Measurements from ENCODE around the gene KIF27. TPM values are rescaled to one million over a fixed set of nuclear protein-coding genes. Genes with fewer than 3 reads are reported as not detected.
"Not testable (repeated sequence)": the region's sequence is repeated elsewhere in the genome, so short reads cannot be mapped to it uniquely, and the experiment has no call there.

KIF27 gene
- total RNA-seq, 2 donors from 2014 or later = 3.4 to 11.2 TPM

DNA sequence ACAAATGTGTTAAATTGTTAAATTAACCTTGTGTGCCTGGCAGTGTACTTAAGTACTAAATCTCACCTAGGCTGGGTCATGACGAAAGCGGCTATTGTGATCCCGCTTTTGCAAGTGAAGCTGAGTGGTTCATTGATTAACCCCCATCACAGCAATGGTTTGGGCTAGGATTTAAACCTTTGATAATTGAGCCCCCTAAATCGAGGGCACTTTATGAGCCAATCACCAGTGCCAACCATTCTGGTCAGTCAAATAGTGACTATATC, 35.9 kb upstream of the KIF27 start:
- Histone ChIP-seq H3K27ac (peak overlapping the region; percentile 73 to 84), H3K9me3 (no peaks in the 10 kb centered on the region), H3K36me3 (no peaks in the 10 kb centered on the region), H3K4me3 (peak overlapping the region; percentile 54 to 62), H3K27me3 (replicated peaks; ENCODE audit: insufficient read depth) (no peaks in the 10 kb centered on the region), H3K4me1 (replicated peaks) (peaks cover 4% of the 10 kb centered on the region)
- TF ChIP-seq, protein P1, sequence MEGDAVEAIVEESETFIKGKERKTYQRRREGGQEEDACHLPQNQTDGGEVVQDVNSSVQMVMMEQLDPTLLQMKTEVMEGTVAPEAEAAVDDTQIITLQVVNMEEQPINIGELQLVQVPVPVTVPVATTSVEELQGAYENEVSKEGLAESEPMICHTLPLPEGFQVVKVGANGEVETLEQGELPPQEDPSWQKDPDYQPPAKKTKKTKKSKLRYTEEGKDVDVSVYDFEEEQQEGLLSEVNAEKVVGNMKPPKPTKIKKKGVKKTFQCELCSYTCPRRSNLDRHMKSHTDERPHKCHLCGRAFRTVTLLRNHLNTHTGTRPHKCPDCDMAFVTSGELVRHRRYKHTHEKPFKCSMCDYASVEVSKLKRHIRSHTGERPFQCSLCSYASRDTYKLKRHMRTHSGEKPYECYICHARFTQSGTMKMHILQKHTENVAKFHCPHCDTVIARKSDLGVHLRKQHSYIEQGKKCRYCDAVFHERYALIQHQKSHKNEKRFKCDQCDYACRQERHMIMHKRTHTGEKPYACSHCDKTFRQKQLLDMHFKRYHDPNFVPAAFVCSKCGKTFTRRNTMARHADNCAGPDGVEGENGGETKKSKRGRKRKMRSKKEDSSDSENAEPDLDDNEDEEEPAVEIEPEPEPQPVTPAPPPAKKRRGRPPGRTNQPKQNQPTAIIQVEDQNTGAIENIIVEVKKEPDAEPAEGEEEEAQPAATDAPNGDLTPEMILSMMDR (IDR thresholded peaks at IDR 0.05) = no peak
- TF ChIP-seq POLR2A (IDR thresholded peaks at IDR 0.05) (no peak), POLR2AphosphoS5 (IDR thresholded peaks at IDR 0.05) (no peak)
- intact Hi-C loops (cut with DNase I) = loop anchor here (2.0 kb wide), 1 partner anchor 22 kb away; no protein-coding TSS in a partner anchor
- WGBS = 56% methylated on average over 4 of the region's 4 CpGs
- no peak for DNase-seq (ENCODE audit: low spot score)

DNA sequence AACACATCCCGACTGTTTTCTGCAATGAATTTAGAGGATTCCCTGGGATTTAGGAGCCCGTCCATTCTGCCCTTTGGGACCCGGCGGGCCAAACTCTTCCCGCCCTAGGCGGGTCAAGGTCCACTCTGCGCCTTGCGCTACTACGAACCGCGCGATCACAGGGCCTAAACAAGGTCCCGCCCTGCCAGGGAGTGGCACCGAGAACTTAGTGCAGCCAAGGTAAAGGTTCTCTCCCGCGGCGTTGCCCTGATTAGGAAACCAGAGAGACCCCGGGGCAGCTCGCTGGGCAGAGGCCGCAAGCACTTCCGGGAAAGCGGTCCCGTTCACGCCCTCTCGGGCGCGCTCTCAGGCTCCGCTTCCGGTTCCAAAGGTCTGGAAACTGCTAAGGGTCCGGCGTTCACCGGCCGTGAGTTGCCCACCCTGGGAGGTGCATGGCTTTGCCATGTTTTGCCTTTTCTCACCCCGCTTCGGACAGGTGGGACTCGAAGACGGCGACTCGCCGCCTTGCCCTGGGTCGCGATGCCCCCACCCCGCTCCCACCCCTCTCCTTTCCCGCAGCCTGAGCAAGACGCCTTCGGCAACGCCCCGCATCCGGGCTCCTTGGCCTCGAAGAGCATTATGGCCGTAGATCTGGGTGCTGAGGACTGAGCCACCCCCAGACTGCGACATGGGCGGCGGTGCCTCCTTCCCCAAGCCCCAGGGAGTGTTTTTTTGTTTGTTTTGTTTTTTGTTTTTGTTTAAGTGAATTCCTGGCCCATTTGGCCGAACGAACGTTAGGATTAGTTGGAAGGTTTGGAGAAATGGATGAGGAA, 35.4 kb upstream of the KIF27 start:
- TF ChIP-seq, protein P1 (IDR thresholded peaks at IDR 0.05) = no peak
- TF ChIP-seq POLR2A (IDR thresholded peaks at IDR 0.05) (peak; percentile 27), POLR2AphosphoS5 (IDR thresholded peaks at IDR 0.05) (peak; percentile 42)
- Histone ChIP-seq H3K27ac (peak overlapping the region; percentile 73 to 84), H3K27me3 (replicated peaks; ENCODE audit: insufficient read depth) (no peaks in the 10 kb centered on the region), H3K4me1 (replicated peaks) (peaks cover 4% of the 10 kb centered on the region), H3K9me3 (no peaks in the 10 kb centered on the region), H3K36me3 (no peaks in the 10 kb centered on the region), H3K4me3 (peak overlapping the region; percentile 54 to 62)
- peak; percentile 59 for DNase-seq (ENCODE audit: low spot score)
- intact Hi-C loops (cut with DNase I) = loop anchor here (2.0 kb wide), 1 partner anchor 22 kb away; no protein-coding TSS in a partner anchor
- WGBS = 2% methylated on average over 57 of the region's 57 CpGs

DNA sequence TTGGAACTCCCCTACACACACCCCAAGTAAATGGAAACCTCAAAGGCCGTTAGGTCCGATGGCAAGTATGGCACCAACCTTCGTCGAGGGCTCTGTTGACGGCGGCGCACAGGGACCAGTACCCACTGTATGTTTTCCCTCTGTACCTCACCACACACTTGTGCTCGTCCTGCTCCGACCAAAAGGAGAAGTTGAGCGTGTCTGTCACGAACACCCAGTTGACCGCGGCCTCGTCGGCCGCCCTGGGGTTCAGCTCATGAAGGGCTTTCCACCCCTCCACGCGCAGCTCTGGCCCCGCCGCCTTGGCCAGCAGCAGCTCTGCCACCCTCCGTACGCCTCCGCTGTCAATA, 34.8 kb upstream of the KIF27 start:
- no peaks in the 10 kb centered on the region for H3K36me3 ChIP-seq
- intact Hi-C loops (cut with DNase I) = loop anchor here (2.0 kb wide), 1 partner anchor 23 kb away; no protein-coding TSS in a partner anchor
- peak overlapping the region; percentile 54 to 62 for H3K4me3 ChIP-seq
- no peak for DNase-seq (ENCODE audit: low spot score)
- H3K9me3 ChIP-seq = no peaks in the 10 kb centered on the region
- H3K27ac ChIP-seq = peak overlapping the region; percentile 73 to 84
- WGBS = 7% methylated on average over 23 of the region's 23 CpGs
- no peaks in the 10 kb centered on the region for H3K27me3 ChIP-seq (replicated peaks; ENCODE audit: insufficient read depth)
- H3K4me1 ChIP-seq (replicated peaks) = peaks cover 4% of the 10 kb centered on the region
- TF ChIP-seq, protein P1 (IDR thresholded peaks at IDR 0.05) = no peak
- TF ChIP-seq POLR2AphosphoS5 (IDR thresholded peaks at IDR 0.05) = no peak
- no peak for TF ChIP-seq POLR2A (IDR thresholded peaks at IDR 0.05)

DNA sequence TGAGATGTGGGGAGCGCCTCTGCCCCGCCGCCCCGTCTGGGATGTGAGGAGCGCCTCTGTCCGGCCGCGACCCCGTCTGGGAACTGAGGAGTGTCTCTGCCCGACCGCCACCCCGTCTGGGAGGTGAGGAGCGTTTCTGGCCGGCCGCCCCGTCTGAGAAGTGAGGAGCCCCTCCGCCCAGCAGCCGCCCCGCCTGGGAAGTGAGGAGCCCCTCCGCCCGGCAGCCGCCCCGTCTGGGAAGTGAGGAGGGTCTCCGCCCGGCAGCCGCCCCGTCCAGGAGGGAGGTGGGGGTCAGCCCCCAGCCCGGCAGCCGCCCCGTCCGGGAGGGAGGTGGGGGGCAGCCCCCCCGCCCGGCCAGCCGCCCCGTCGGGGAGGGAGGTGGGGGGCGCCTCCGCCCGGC, 26.9 kb upstream of the KIF27 start:
- H3K36me3 ChIP-seq; H3K4me3 ChIP-seq; H3K27ac ChIP-seq; H3K4me1 ChIP-seq (replicated peaks); H3K27me3 ChIP-seq (replicated peaks; ENCODE audit: insufficient read depth); intact Hi-C loops (cut with DNase I); H3K9me3 ChIP-seq; DNase-seq (ENCODE audit: low spot score): not testable (repeated sequence)
- WGBS = 96% methylated on average over 24 of the region's 39 CpGs

DNA sequence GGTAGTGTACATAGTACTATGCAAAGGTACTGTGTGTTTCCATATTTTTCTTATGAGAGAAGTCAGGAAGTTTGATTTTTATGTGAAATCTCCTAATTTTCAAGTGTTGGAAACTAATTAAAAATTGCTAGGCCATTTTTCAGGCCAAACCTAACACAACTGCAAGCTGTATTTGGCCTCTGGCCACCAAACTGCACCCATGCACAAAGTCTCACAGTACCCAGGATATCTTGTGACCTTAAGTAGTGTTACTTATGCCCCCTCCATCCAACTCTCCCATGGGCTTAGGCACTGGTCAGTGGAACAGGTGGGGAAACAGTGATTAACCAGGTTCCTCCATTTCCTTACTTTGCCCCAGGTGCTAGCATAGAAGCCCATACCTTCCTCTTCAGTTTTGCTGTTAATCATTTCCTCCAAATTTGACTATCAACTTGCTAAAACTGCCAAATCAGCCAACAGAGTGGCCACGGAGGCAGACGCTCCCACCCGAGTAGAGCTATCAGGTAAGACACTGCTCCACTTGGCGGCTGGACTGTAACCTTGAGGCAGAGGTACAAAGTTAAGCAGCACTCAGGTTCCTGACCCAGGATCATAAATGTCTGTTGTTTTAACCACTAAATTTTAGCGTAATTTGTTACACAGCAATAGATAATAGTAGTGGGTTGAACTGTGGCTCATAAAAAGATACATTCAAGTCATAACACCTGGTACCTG, 19.5 kb upstream of the KIF27 start:
- no peaks in the 10 kb centered on the region for H3K27me3 ChIP-seq (replicated peaks; ENCODE audit: insufficient read depth)
- no peaks in the 10 kb centered on the region for H3K36me3 ChIP-seq
- TF ChIP-seq, protein P1 (IDR thresholded peaks at IDR 0.05) = no peak
- TF ChIP-seq POLR2A (IDR thresholded peaks at IDR 0.05) (no peak), POLR2AphosphoS5 (IDR thresholded peaks at IDR 0.05) (no peak)
- H3K4me1 ChIP-seq (replicated peaks) = no peaks in the 10 kb centered on the region
- no peaks in the 10 kb centered on the region for H3K9me3 ChIP-seq
- no peak overlapping the region for H3K4me3 ChIP-seq
- intact Hi-C loops (cut with DNase I) = no loop called here
- WGBS = 79% methylated on average over 5 of the region's 5 CpGs
- no peak for DNase-seq (ENCODE audit: low spot score)
- no peak overlapping the region for H3K27ac ChIP-seq

All from prostate gland (tissue), 2 donors.